ENCODE measurements around the gene SMC6. TPM values are rescaled to one million over a fixed set of nuclear protein-coding genes. Genes with fewer than 3 reads are reported as not detected.

Gene SMC6
- total and polyA plus RNA-seq, 10 of the 15 experiments (the other 5 are each of a cell fraction or from before 2014, with no cell fraction given) = 12.8 to 63.8 (median 38.8) TPM

- no peak for TF ChIP-seq BRCA1 (IDR thresholded peaks at IDR 0.05; ENCODE audit: low read depth, low read length)
- TF ChIP-seq, protein P1, sequence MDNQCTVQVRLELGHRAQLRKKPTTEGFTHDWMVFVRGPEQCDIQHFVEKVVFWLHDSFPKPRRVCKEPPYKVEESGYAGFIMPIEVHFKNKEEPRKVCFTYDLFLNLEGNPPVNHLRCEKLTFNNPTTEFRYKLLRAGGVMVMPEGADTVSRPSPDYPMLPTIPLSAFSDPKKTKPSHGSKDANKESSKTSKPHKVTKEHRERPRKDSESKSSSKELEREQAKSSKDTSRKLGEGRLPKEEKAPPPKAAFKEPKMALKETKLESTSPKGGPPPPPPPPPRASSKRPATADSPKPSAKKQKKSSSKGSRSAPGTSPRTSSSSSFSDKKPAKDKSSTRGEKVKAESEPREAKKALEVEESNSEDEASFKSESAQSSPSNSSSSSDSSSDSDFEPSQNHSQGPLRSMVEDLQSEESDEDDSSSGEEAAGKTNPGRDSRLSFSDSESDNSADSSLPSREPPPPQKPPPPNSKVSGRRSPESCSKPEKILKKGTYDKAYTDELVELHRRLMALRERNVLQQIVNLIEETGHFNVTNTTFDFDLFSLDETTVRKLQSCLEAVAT (IDR thresholded peaks at IDR 0.05) = no peak
- TF ChIP-seq GATAD2B (conservative IDR thresholded peaks at IDR 0.05; ENCODE audit: low read depth) = no peak
- no peak for TF ChIP-seq CBX3 (IDR thresholded peaks at IDR 0.05; ENCODE audit: borderline replicate concordance, low read depth)
- no peak; the same call in 1 of the 2 replicates for TF ChIP-seq POLR2A (IDR thresholded peaks at IDR 0.05; ENCODE audit: low read depth, low read length)
- TF ChIP-seq EED (IDR thresholded peaks at IDR 0.05; ENCODE audit: low read depth) = peak; percentile 29; the same call in 1 of the 2 replicates
- no peak for TF ChIP-seq HDAC6 (IDR thresholded peaks at IDR 0.05; ENCODE audit: unreplicated experiment)
- TF ChIP-seq RAD21 (IDR thresholded peaks at IDR 0.05; ENCODE audit: insufficient read depth, low read depth, low read length) = no peak
- no peak for TF ChIP-seq MYC (IDR thresholded peaks at IDR 0.05; ENCODE audit: insufficient read depth, insufficient read length, insufficient replicate concordance, low read length, severe bottlenecking)
- TF ChIP-seq SP1 (IDR thresholded peaks at IDR 0.05; ENCODE audit: low read depth, low read length) = no peak
- TF ChIP-seq ZNF24 (IDR thresholded peaks at IDR 0.05) = no peak
- TF ChIP-seq, protein P2, sequence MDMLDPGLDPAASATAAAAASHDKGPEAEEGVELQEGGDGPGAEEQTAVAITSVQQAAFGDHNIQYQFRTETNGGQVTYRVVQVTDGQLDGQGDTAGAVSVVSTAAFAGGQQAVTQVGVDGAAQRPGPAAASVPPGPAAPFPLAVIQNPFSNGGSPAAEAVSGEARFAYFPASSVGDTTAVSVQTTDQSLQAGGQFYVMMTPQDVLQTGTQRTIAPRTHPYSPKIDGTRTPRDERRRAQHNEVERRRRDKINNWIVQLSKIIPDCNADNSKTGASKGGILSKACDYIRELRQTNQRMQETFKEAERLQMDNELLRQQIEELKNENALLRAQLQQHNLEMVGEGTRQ (IDR thresholded peaks at IDR 0.05; ENCODE audit: borderline replicate concordance, low read depth, low read length) = no peak
- peak; percentile 57 for TF ChIP-seq HCFC1 (IDR thresholded peaks at IDR 0.05; ENCODE audit: low read length)
- no peak for TF ChIP-seq NFXL1 (IDR thresholded peaks at IDR 0.05; ENCODE audit: borderline replicate concordance)
- no peak for TF ChIP-seq NBN (IDR thresholded peaks at IDR 0.05)
- 0 out of 2 replicates have a peak, but pooled peaks have one; percentile 36 for TF ChIP-seq YY1 (IDR thresholded peaks at IDR 0.05; ENCODE audit: low read depth, low read length)
- TF ChIP-seq, protein P3, sequence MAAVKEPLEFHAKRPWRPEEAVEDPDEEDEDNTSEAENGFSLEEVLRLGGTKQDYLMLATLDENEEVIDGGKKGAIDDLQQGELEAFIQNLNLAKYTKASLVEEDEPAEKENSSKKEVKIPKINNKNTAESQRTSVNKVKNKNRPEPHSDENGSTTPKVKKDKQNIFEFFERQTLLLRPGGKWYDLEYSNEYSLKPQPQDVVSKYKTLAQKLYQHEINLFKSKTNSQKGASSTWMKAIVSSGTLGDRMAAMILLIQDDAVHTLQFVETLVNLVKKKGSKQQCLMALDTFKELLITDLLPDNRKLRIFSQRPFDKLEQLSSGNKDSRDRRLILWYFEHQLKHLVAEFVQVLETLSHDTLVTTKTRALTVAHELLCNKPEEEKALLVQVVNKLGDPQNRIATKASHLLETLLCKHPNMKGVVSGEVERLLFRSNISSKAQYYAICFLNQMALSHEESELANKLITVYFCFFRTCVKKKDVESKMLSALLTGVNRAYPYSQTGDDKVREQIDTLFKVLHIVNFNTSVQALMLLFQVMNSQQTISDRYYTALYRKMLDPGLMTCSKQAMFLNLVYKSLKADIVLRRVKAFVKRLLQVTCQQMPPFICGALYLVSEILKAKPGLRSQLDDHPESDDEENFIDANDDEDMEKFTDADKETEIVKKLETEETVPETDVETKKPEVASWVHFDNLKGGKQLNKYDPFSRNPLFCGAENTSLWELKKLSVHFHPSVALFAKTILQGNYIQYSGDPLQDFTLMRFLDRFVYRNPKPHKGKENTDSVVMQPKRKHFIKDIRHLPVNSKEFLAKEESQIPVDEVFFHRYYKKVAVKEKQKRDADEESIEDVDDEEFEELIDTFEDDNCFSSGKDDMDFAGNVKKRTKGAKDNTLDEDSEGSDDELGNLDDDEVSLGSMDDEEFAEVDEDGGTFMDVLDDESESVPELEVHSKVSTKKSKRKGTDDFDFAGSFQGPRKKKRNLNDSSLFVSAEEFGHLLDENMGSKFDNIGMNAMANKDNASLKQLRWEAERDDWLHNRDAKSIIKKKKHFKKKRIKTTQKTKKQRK (IDR thresholded peaks at IDR 0.05; ENCODE audit: low read depth, low read length) = no peak
- no peak for TF ChIP-seq NR2C1 (IDR thresholded peaks at IDR 0.05)
- peak; percentile 77 for TF ChIP-seq E4F1 (IDR thresholded peaks at IDR 0.05; ENCODE audit: borderline replicate concordance, partially characterized antibody)
- TF ChIP-seq MTA2 (IDR thresholded peaks at IDR 0.05; ENCODE audit: low read depth) = no peak
- TF ChIP-seq MYB (IDR thresholded peaks at IDR 0.05; ENCODE audit: borderline replicate concordance, low read depth, low read length) = no peak
- peak in 1 of 2 experiments; percentile 69; a peak in 1 of 3 replicates for TF ChIP-seq EGR1 (IDR thresholded peaks at IDR 0.05; ENCODE audit: borderline replicate concordance in 1 of 2, low read depth in 2 of 2, low read length in 2 of 2)
- no peak for TF ChIP-seq SMAD1 (IDR thresholded peaks at IDR 0.05; ENCODE audit: low read depth, partially characterized antibody)
These were observed at the start of gene SMC6, which contains the start of gene GEN1 (continued) for GRCh38 chr2:17753803-17754663.
